T1000 (cell line): ENCODE results near the gene EIF3I.
"Not testable (repeated sequence)": the region's sequence is repeated elsewhere in the genome, so short reads cannot be mapped to it uniquely, and the experiment has no call there.

ENCODE experiments used
- DNase-seq: peaks from one replicate; lab custom pipeline; 2025; ENCODE audit warnings: mixed read lengths; lab: John Stamatoyannopoulos, UW

The EIF3I gene

DNA sequence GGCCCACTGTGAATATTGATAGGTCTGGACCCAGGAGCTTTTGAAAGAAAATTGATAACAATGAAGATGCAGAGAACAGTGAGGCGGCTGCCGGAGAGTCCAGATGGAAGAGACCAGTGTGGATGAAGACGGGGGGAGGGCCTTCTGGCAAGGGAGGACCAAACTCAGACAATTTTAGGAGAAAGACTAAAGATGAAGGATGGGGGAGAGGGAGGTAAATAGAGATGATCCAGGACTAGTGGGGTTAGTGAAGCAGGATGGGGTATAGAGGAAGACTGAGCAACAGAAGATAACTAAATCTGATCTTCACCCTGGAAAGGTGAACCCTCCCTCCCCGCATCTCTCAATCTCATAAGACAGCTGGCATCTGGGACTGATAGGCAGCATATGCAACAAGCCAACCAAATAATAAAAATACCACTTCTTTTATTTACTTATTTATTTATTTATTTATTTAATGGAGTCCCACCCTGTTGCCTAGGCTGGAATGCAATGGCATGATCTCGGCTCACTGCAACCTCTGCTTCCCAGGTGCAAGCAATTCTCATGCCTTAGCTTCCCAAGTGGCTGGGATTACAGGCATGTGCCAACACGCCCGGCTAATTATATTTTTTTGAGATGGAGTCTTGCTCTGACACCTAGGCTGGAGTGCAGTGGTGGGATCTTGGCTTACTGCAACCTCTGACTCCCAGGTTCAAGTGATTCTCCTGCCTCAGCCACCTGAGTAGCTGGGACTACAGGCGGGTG, 10.5 kb downstream of the EIF3I start:
- DNase-seq: no peak

DNA sequence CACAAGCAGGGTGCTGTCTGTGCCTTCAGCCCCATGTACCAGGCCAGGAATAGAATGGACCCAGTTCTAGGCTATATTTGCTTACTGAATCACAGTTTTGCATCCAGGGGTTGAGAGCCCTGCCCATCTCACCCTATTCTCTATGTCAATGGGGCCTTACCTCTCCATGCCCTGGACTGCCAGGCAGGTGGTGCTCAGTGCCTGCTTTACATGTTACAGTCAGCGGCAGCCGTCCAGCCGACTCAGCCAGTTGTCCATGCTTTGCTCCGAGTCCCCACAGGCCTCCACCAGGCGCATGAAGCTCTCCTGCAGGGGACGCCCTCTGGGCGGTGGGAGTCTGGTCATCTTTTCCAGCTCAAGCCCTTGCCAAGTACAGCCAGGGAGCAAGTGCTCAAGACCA, 12.6 kb downstream of the EIF3I start:
- no peak for DNase-seq

DNA sequence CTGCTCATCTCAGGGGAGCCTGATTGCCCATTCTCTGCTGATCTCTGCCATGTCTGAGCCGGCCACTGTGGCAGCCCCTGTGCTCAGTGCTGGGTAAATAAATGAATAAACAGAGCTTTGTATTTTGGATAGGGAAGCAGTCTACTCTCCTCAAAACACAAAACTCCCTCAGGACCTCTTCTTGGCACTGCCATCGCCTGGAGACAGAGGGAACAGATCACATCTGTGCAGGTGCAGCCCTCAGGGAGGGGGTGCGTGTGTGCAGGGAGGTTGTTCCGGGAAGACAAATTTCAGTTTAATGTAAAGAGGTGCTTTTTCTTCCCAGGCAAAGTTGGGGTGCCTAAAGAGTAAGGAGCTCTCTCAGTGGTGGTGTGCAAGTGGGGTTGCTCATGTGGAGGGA, 17.1 kb downstream of the EIF3I start:
- DNase-seq: no peak

DNA sequence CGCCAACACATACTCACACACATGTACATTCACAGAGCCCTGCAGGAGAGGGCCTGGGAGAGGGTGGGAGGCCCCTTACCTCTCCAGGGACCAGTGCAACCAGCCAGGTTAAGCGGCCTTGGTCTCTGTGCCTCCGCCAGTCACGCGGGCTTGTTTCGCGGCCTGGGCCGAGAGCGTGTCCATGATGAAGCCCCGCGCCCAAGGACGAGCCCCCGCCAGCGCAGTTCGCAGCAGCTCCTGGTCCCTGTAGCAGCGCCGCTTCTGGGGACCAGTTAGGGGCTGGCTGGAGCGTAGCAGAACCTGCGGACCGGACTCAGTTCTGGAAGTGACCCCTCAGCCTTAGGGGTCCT, 17.6 kb downstream of the EIF3I start:
- no peak for DNase-seq

DNA sequence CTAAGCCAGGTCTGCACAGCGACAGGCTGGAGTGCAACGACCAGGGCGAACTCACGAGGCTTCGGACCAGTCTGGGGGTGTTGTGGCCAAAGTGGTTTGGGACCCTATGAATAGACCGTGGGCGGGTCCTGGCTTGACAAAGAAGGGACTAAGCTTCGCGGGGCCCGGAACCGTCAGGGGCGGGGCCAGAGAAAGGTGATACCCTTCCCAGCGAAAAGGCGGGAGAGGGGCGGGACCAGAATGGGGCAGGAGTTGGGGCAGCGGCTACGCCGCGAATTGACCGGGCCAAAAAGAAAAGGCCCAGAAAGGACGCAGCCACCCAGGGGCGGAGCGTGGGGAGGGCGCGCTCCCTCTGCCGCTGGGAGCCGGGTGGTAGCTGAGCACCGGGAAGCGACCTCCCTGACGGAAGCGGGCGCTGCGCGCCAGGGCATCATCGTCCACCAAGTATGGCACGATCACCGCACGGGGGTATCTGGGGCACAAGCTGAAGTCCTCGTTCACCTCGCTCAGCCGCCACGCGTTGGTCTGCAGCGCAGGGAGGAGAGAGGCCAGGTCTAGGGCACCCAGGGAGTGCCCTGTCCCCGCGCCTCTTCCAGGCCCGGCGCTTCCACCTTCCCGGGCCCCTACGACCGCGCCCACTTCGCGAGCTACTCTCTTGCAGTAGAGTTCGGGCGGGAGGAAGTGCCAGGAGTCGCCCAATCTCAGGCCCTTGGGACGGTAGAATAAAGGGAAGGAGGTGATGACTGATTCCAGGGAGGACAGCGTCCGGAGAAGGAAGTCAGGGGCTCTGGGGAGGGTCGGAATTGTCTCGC, 18.1 kb downstream of the EIF3I start:
- DNase-seq: no peak

DNA sequence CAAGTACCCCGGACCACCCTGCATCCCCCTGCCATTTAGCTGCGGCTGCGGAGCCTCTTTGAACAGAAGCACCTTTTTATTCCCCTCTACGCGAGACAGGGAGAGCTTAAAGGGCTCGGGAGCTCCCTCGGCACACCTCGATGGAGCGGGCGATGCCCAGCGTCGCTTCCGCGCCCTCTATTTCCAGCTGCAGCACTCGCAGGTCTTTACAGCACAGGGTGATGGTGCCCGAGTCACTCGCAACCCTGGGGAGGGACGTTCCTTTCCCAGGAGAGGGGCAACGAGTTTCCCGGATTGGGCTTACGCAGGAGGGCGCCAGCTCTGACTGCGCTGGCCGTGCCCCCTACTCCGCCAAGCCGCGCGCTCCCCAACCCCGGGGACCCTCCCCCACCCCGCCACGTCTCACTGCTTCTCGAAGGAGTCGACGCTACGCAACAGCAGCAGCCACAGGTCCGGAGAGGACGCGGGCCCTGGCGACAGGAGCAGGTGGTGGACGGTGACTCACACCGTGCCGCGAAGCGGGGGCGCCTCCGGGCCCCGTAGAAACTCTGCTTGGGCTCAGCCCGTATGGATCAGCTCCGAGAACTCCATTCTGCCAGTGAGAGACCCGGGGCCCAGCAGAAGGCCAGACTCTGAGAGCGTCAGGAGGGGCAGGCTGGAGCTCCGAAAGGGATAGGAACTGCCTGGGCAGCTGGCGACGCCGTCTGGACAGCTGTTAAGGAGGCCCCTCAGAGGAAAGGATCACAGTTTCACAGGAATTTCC, 19.0 kb downstream of the EIF3I start:
- no peak for DNase-seq

DNA sequence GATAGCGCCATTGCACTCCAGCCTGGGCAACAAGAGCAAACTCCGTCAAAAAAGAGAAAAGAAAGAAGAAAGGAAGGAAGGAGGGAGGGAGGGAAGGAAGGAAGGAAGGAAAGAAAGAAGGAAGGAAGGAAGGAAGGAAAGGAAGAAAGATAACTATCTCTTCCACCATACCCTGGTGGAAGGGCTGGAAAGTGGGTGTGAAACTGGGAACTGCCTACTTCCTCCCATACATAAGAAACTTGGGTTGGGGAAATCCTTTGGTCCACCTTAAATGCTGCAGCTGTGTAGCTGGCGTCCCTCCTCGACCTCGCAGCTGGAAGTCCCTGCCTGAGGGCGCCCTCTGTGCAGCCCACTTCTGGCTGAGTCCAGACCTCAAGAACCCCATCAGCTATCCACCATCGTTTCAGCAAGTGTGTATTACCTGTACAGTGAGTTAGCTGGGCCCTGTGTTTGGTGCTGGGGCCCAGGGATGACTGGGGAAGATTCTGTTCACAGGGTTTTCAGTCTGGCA, 20.2 kb downstream of the EIF3I start:
- DNase-seq: no peak

DNA sequence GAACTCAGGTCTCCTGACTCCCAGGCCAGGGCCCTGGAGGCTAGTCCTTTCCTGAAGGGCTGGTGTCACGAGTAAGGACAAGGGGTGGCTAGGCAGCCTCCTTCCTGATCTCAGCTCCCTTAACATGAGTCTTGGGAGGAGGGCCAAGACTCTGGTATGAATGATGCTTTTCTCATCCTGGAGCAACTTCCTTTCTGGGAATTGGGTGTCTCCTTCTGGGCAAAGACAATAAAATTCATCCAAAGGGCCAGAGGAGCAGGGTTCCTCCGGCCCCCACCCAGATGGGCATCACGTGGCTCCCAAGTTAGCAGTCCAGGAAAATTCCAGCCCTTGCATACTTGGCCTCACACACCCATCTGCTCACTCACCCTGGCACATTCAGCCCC, 24.7 kb downstream of the EIF3I start, which contains the start of gene FAM167B:
Gene FAM167B (plus strand): TSS at position 335 of the 386 bp plus-strand sequence. CDS start 200 bp downstream, outside the sequence.
- no peak for DNase-seq

DNA sequence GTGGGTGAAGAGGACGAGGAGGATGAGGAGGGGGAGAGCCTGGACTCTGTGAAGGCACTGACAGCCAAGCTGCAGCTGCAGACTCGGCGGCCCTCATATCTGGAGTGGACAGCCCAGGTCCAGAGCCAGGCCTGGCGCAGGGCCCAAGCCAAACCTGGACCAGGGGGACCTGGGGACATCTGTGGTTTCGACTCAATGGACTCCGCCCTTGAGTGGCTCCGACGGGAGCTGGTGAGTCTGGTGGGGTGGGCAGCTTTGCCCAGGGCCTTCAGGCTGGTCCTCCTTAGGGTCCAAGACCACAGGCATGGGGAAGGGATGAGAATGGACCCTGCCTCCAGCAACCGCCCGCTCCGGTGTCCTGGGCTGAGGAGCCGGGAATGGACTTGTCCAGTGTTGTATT, 25.2 kb downstream of the EIF3I start:
- DNase-seq: no peak

DNA sequence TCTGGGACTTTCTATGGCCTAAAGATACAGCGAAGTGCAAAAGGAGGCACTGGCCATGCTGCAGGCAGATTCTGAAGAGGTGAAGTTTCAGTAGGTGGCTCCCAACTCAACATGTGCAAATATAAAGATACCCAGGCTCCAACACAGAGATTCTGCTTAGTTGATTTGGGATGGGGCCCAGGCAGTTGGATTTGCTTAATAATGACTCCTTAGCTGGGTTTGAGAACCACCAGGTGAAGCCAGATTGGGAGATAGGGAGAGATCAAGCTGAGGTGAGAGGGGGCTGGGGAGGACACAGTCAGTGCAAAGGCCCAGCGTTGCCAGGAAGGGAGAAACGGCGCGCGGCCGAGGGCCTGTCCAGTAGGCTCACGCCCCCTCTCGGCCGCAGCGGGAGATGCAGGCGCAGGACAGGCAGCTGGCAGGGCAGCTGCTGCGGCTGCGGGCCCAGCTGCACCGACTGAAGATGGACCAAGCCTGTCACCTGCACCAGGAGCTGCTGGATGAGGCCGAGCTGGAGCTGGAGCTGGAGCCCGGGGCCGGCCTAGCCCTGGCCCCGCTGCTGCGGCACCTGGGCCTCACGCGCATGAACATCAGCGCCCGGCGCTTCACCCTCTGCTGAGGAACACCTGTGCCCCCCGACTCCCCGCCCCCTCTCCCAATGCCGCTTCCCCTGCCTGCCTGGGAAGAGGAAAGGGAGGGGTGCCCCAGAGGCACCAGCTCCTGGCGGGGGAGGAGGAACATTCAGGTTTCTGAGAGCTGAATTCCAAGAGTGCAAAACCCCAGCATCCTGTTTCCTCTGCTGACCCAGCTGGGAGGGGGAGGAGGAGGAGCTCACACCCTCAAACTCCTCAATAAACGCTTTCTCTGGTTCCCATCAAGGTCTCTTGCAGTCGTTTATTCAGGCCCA, 26.0 kb downstream of the EIF3I start:
- DNase-seq: no peak

DNA sequence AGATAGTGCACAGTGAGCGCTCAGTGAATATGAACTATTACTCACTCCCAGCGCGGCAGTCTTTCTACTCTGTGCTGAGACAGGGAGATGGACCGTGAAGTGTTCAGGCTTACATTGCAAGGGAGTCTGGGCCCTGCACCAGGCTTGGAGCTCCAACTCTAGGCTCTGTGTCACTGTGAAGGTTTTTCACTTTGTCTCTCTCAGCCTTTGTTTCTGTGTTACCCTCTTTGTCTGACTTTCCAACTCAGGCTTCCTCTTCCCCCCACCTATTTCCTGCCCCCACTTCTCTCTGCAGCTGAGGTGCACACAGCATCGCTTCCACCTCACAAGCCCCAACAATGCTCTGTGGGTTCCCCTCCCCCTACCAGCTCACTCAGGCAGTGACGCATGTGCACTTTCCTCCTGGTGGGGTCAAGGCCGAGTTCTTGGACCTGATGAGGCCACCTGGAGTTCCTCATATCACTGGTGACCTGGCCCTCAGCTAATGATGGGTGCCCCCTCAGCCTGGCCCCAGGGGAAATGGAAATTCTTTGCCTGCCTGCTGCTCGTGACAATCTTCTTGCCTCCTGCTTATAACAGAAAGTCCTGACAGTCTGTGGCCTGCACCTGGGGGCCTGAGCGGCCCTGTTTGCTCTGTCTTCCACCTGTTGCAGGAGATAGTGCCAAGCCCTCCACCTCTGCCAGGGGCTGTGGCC, 27.8 kb downstream of the EIF3I start:
- no peak for DNase-seq

DNA sequence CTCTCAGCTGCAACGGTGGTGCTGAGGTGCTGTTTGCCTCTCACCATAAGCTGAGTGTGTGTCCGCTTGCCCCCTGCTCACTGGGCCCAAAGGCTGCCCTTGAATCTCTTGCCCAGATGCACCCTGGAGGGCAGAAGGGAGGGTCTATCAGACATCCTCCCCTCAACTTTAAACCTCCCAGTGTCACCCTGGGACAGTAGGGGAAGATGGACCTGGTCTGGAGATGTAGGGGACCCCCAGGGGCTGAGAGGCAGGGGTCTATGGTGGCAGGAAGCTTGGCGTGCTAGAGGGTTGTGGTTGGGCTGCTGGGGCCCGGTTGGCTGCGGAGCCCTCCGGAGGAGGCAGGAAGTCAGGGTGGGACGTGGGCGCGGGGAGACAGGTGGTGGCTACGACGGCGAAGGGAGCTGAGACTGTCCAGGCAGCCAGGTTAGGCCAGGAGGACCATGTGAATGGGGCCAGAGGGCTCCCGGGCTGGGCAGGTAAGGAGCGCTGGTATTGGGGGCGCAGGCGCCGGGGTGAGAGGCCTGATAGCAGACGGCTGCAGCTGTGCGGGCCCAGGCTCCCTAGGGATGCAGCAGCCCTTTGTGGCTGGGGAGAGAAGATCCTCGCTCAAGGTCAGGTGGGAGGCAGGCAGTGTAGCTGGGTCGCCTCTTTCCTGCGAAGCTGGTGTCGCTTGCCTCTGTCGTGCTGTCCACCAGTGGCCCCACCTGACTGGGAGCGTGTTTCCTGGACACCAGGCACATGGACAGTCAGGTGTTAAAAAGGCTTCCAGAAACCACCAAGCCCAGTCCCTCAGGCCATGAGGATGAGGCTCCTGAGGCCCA, 28.9 kb downstream of the EIF3I start, which contains the start of gene LCK:
Gene LCK (plus strand): TSS at position 373 of the 824 bp plus-strand sequence. CDS start 23,065 bp downstream, outside the sequence.
- DNase-seq: no peak

DNA sequence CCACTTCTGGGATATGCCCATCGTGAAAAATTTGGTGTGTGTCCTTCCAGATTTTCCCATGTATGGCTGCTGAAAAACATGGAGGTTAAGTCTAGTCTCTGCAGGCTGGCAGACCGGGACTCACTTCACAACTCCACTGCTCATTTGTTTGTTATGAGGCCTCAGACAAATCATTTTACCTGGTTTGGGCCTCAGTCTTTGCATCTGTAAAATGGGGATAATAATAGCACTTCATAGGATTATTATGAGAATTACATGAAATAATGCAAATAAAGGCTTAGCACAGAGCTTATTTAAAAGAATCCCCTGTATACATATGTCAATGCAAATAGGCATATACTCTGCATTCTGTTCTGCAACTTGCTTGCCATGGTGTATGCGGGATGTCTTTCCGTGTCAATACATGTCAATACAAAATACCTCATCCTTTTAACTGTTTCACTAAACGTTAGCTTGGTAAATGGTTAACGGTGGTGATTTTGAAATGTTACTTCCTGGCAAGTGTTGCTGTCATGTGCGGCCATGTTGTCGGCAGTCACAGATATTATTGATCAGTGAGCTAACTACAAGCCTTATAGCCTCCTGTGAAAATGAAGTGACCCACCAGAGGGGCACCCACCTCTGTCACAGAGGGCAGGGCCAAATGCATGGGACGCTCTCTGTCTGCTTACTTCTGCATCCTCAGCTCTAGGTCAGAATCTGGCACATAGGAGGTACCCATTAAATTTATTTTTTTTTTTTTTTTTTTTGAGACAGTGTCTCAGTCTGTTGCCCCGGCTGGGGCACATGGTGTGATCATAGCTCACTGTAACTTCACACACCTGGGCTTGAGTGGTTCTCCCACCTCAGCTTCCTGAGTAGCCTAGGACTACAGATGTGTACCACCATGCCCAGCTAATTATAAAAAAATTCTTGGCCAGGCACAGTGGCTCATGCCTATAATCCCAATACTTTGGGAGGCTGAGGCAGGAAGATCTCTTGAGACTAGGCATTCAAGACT, 33.2 kb downstream of the EIF3I start:
- DNase-seq: no peak

DNA sequence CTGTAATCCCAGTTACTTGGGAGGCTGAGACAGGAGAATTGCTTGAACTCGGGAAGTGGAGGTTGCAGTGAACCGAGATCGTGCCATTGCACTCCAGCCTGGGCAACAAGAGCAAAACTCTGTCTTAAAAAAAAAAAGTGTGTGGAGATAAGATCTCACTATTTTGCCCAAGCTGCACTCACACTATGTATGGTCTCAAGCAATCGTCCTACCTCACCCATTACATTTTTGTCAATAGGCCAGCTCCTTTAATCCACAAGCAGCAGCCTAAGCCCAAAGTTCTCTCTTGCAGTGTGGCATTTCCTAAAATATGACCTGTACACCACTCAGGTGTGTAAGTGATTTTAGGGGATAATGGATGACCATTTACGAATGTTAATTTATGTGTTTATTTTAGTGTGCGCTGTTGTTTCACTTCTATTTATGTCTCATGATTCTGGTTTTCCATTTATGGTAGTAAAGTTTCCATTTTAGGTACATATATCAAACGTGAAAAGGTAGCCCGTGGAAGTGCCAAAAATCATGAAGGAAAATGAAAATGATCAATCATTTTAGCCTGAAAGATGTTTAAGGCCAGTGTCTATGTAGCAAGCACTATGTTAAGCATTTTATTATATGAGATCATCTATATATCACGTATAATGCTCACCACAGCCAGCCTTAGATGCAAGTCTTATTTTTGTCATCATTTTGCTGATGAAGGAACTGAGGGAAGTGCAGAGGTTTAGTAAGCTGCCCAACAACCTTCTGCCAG, 34.4 kb downstream of the EIF3I start:
- DNase-seq: no peak

DNA sequence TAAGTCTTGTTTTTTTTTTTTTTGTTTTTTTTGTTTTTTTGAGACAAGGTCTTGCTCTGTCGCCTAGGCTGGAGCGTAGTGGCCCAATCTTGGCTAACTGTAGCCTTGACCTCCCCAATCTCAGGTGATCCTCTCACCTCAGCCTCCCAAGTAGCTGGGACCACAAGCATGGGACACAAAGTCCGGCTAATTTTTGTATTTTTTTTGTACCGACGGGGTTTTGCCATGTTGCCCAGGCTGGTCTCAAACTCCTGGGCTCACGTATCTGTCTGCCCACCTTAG, 35.0 kb downstream of the EIF3I start:
- DNase-seq: no peak

DNA sequence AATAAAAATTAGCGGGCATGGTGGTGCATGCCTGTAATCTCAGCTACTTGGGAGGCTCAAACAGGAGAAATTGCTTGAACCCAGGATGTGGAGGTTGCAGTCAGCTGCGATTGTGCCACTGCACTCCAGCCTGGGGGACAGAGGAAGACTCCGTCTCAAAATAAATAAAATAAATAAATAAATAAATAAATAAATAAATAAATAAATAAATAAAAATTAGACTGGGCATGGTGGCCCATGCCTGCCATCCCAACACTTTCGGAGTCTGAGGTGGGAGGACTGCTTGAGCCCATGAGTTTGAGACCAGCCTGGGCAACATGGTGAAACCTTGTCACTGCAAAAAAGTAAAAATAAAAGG, 41.0 kb downstream of the EIF3I start:
- DNase-seq: not testable (repeated sequence)

DNA sequence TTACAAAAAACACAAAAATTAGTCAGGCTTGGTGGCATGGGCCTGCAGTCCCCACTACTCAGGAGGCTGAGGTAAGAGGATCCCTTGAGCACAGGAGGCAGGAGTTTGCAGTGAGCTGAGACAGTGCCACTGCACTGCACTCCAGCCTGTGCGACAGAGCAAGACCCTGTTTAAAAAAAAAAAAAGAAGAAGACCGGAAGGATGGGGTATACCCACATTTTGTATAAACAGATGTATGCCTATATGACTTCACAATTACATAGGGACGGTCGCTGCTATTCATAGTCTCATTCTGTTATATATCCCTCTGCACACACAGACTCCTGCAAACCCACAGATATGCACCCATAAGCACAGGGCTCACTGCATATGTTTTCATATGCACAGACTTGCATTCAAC, 41.5 kb downstream of the EIF3I start:
- no peak for DNase-seq

DNA sequence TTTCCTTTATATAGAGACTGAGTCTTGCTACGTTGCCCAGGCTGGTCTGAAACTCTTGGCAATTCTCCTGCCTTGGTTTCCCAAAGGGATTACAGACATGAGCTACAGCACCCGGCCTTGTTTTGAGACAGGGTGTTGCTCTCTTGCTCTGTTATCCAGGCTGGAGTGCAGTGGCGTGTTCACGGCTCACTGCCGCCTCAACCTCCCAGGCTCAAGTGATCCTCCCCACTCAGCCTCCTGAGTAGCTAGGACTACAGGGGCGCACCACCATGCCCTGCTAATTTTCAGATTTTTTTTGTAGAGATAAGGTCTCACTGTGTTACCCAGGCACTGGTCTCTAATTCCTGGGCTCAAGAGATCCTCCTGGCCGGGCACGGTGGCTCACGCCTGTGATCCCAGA, 43.6 kb downstream of the EIF3I start:
- DNase-seq: no peak
